HG02852 (cell line): Measurements from ENCODE around the gene OR8D1.
"Not testable (repeated sequence)": the region's sequence is repeated elsewhere in the genome, so short reads cannot be mapped to it uniquely, and the experiment has no call there.

Experiments used
- ATAC-seq: cut with Tn5 transposase; IDR thresholded peaks from one replicate; pipeline ENCODE4 v1.9.1; 2021; ENCODE audit warnings: mild to moderate bottlenecking, moderate library complexity; ENCODE audit not compliant: unreplicated experiment

OR8D1 gene

GRCh38 chr11:124294687-124295086 lies 19.1 kb downstream of the OR8D1 start:
- ATAC-seq: no peak

GRCh38 chr11:124285610-124286344 lies 28.0 kb downstream of the OR8D1 start:
- ATAC-seq: no peak

DNA sequence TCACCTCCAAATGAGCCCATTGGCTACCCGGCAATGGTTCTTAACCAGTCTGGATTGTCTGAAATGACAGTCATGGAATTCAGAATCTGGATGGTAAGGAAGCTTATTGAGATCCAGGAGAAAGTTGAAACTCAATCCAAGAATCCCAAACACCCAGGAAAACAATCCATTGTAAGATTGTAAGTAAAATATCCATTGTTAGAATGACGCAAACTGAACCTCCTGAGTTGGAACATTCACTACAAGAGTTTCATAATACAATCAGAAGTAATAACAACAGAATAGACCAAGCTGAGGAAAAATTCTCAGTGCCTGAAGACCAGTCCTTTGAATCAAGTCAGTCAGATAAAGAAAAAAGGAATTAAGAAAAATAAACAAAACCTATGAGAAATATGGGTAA lies 35.5 kb downstream of the OR8D1 start:
- no peak for ATAC-seq

DNA sequence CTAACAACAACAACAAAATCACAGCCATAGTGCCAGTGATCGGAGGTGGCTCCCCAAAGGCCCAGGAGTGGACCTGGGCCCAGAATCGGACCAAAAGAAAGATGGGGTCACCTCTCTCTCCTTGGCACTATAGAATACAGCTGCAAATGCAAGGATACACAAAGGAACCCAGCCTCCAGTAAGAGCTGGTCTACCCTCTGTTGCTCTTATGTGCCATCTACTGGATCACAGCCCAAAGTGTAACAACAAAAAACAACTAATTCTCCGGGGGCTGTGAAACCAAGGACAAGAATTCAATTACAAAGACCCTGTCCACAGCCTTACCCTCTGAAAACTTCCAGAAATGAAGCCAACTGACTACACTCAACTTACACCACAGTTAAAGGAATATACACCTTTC lies 35.9 kb downstream of the OR8D1 start:
- no peak for ATAC-seq

DNA sequence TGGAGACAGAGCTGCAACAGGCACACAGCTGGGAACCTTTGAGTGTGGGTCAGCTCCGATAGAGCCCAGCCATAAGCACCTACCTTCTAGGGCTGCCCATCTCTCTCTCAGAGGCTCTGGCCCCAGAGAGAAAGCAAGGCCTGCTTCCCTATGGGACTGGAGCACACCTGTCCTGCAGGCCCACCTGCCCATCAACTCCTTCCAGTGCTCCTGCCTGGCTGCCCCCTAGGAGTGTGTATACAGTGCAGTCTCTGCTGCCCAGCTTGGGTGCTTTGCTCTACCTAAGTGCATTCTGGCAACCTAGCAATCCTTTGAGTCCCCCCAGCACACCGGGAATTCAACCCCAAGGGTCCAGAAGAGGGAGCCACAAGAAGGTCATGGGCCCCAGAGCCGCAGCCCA lies 36.5 kb downstream of the OR8D1 start:
- ATAC-seq: no peak

DNA sequence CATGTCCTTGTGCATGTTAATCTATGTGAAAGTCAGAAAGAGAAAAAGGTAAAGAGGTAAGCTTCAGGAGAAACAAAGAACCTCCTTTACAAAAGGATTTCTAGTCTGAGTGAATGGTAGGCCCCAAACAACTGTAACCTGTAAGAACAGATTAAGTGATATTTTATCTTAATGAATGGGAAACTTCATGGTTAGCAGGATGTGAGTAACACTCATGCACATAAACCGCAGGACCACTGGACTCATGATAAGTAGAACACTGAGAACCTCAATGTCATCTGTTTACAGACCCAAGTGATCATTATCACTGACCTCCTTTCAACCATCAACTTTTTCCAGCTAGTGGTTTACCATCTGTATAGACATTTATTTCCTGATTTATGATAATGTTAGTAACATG lies 37.7 kb downstream of the OR8D1 start:
- no peak for ATAC-seq

DNA sequence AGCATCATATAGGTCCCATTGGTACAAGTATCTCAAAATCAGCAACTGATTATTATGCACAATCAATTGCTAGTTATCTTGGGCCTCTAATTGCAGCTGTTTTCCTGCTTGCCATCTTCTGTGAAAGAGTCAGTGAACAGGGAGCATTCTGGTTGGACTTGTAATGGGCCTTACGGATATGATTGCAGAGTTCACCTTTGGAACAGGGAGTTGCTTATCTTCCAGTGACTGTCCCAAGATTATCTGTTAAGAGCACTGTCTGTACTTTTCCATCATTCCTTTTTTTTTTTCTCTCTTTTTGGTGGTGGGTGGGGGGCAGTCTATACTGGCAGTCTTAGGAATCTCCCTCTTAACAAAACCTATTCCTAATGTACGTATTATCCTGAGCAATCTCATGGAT lies 39.7 kb downstream of the OR8D1 start:
- no peak for ATAC-seq

- ATAC-seq: not testable (repeated sequence)
These were observed 42.9 kb downstream of the OR8D1 start for GRCh38 chr11:124270886-124271285.

GRCh38 chr11:124265041-124265440 lies 48.7 kb downstream of the OR8D1 start:
- ATAC-seq: not testable (repeated sequence)

GRCh38 chr11:124256076-124256475 lies 57.7 kb downstream of the OR8D1 start, which contains the start of gene OR8G5:
TSS of gene OR8G5 (plus strand) at chr11:124256376. CDS start at chr11:124264932, 8,556 bp downstream.
- ATAC-seq: no peak
